K562 (cell line): ENCODE measurements around the gene HMGCL. TPM values are rescaled to one million over a fixed set of nuclear protein-coding genes. Genes with fewer than 3 reads are reported as not detected.

ENCODE experiments used
- CREM ChIP-seq: IDR thresholded peaks from 2 replicates; pipeline ENCODE4 v1.6.1; 2014; ENCODE audit warnings: antibody characterized with exemption, low read depth
- EP300 ChIP-seq: IDR thresholded peaks from 2 replicates; pipeline ENCODE4 v1.6.1; 2012; ENCODE audit warnings: low read length, improper control_type of control experiment
- ETV5 ChIP-seq: sonication (generic); formaldehyde crosslinking; IDR thresholded peaks from 2 replicates; pipeline ENCODE4 v1.4.0; 2020; ENCODE audit warnings: low read depth, mild to moderate bottlenecking, missing genetic modification reagents
- GATAD2B ChIP-seq: fragments of 450-650 bp; IDR thresholded peaks from 2 replicates; pipeline ENCODE4 v1.6.1; 2017; ENCODE audit warnings: mild to moderate bottlenecking, borderline replicate concordance
- HMGXB4 ChIP-seq: sonication (generic); formaldehyde crosslinking; IDR thresholded peaks from 2 replicates; pipeline ENCODE4 v1.8.1; 2023; ENCODE audit warnings: mild to moderate bottlenecking, missing genetic modification reagents
- IRF1 ChIP-seq: sonication (generic); formaldehyde crosslinking; IDR thresholded peaks from 2 replicates; pipeline ENCODE4 v1.8.0; 2022; ENCODE audit warnings: missing genetic modification reagents, mild to moderate bottlenecking, borderline replicate concordance
- MCM7 ChIP-seq, 2 experiments: fragments of 450-650 bp; IDR thresholded peaks; 2 replicates each; pipeline ENCODE4 v1.6.1; 2016 to 2018
- MTA1 ChIP-seq: fragments of 450-650 bp; IDR thresholded peaks from 2 replicates; pipeline ENCODE4 v1.6.1; 2017; ENCODE audit warnings: borderline replicate concordance
- MYNN ChIP-seq, 2 experiments: sonication (generic); formaldehyde crosslinking in 1 of 2; IDR thresholded peaks; 2 replicates each; pipeline versions ENCODE4 v1.5.0 to v1.6.1; 2016 to 2020; ENCODE audit warnings: antibody characterized with exemption in 1 of 2, missing genetic modification reagents in 1 of 2
- NR2F6 ChIP-seq: fragments of 450-650 bp; formaldehyde crosslinking; IDR thresholded peaks from 2 replicates; pipeline ENCODE4 v1.4.0; 2020; ENCODE audit warnings: mild to moderate bottlenecking
- POLR2G ChIP-seq: fragments of 200-400 bp; formaldehyde crosslinking; IDR thresholded peaks from 2 replicates; pipeline ENCODE4 v1.6.1; 2017; ENCODE audit warnings: low read depth, mild to moderate bottlenecking, antibody characterized with exemption, low read length, moderate library complexity
- PRPF4 ChIP-seq: fragments of 200-400 bp; formaldehyde crosslinking; IDR thresholded peaks from one replicate; pipeline ENCODE4 v1.6.1; 2017; ENCODE audit warnings: low read length, low read depth, mild to moderate bottlenecking; ENCODE audit not compliant: insufficient read depth, poor library complexity, severe bottlenecking
- SPI1 ChIP-seq: IDR thresholded peaks from 2 replicates; pipeline ENCODE4 v1.6.1; 2011; ENCODE audit warnings: low read depth, low read length, control low read depth, borderline replicate concordance
- SUPT5H ChIP-seq: fragments of 450-650 bp; IDR thresholded peaks from 2 replicates; pipeline ENCODE4 v1.6.1; 2016
- TBP ChIP-seq: optimal IDR thresholded peaks from 2 replicates; pipeline ENCODE3; 2011; ENCODE audit warnings: low read depth, low read length, improper control_type of control experiment
- ZFP1 ChIP-seq: fragments of 450-650 bp; formaldehyde crosslinking; IDR thresholded peaks from 2 replicates; pipeline ENCODE4 v1.4.0; 2020; ENCODE audit warnings: mild to moderate bottlenecking, mixed read lengths
- ZFX ChIP-seq: sonication (generic); formaldehyde crosslinking; IDR thresholded peaks from 2 replicates; pipeline ENCODE4 v1.8.0; 2022; ENCODE audit warnings: mild to moderate bottlenecking, missing genetic modification reagents, moderate library complexity
- ZNF408 ChIP-seq: fragments of 250-450 bp; sonication (Bioruptor Pico); IDR thresholded peaks from 2 replicates; pipeline ENCODE4 v1.4.0; 2020; ENCODE audit warnings: low read depth, mild to moderate bottlenecking, moderate library complexity
- ZNF584 ChIP-seq: fragments of 200-800 bp; sonication (Bioruptor generic); IDR thresholded peaks from 2 replicates; pipeline ENCODE4 v1.6.1; 2016; ENCODE audit warnings: low read depth, mild to moderate bottlenecking, missing genetic modification characterization, missing compliant biosample characterization
- polyA plus RNA-seq, 8 experiments: library from polyadenylated mRNA; depleted of rRNA in 4 of 8; stranded (reverse) in 5 of 8; unstranded in 3 of 8; fragments of >200 nt; fragmentation: Nextera tagmentation in 2 of 8; fragmentation: Illumina TruSeq in 1 of 8; extraction: Ambion mirVana in 2 of 8; extraction: Trizol in 1 of 8; gene quantifications; 2 replicates each; pipeline versions ENCODE4 v1.2.1 to v1.2.3, GENCODE V29; 2011 to 2014; ENCODE audit warnings: inconsistent platforms in 1 of 8, missing spikeins in 1 of 8
- total RNA-seq, 7 experiments: library from RNA; depleted of rRNA in 6 of 7; stranded (reverse); fragments of >200 nt in 6 of 7; fragmentation: Illumina TruSeq in 2 of 7; extraction: Trizol in 2 of 7; gene quantifications; 2 replicates each; pipeline versions ENCODE4 v1.2.1 to v1.2.3, GENCODE V29; 2011 to 2021; ENCODE audit warnings: low replicate concordance in 1 of 7
- TF ChIP-seq, protein P1 (sequence below), 2 experiments: fragments of 450-650 bp; conservative IDR thresholded peaks; 2 replicates each; pipeline ENCODE4 v1.6.1; 2017; ENCODE audit warnings: mild to moderate bottlenecking in 2 of 2, moderate library complexity in 2 of 2
- TF ChIP-seq, protein P2 (sequence below): fragments of 250-450 bp; sonication (Bioruptor Pico); IDR thresholded peaks from 2 replicates; pipeline ENCODE4 v1.9.0; 2021; ENCODE audit warnings: mild to moderate bottlenecking, inconsistent platforms

The HMGCL gene
- total and polyA plus RNA-seq, 9 of the 15 experiments (the other 6 are each of a cell fraction or from before 2014, with no cell fraction given), result 18.0 to 82.2 (median 24.2) TPM

DNA sequence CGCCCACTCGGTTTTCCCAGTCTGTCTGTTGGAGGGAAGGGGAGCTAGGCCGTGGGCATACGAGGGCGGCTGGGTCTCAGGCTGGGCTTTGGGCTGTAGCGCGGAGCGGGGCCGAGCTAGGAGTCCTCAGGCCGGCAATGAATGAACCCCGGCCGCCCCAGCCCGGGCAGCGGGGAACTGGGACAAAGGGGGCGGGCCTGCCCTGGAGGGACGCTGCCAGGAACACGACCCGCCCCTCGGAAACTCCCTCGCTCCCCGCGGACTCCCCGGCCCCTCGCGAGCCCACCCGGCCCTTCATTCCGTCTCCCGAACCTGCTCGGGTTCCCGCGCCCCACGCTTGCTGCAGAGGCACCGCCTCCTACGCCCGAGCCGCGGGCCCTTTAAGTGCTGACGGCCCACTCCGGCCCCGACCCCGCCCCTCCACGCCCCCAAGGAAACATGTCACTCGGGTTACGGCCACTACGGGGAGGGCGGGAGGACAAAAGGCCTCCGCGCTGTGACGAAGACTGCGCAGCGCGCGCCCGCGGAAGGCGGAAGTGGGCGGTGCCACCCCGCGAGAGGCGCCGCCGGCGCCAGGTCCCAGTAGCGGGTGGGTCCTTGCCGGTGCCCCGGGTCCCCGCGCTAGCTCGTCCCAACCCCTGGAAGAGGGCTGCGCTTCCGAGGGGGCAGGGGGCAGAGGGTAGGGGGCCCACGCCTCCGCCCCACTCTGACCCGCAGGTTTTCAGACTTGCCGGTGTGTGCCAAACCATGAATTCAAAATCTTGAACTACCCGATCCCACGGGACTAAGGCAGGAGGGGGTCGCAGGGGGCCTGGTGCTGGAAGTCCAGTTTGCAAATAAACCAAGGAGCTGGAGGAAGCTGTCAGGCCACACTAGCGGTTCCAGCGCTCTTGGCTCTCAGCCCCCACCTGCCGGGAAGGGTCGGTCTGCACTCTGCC lies 24.6 kb downstream of the HMGCL start, which contains the start of gene GALE (continued):
- TF ChIP-seq, protein P1, sequence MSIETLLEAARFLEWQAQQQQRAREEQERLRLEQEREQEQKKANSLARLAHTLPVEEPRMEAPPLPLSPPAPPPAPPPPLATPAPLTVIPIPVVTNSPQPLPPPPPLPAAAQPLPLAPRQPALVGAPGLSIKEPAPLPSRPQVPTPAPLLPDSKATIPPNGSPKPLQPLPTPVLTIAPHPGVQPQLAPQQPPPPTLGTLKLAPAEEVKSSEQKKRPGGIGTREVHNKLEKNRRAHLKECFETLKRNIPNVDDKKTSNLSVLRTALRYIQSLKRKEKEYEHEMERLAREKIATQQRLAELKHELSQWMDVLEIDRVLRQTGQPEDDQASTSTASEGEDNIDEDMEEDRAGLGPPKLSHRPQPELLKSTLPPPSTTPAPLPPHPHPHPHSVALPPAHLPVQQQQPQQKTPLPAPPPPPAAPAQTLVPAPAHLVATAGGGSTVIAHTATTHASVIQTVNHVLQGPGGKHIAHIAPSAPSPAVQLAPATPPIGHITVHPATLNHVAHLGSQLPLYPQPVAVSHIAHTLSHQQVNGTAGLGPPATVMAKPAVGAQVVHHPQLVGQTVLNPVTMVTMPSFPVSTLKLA (conservative IDR thresholded peaks at IDR 0.05), result peak; percentile 91 to 93
- TF ChIP-seq ZNF584 (0 out of 2 replicates have a peak, but pooled peaks have one; percentile 45), ZNF408 (CRISPR knock-in tag) (no peak), CREM (peak; percentile 98), IRF1 (CRISPR knock-in tag) (0 out of 2 replicates have a peak, but pooled peaks have one; percentile 44), POLR2G (peak; percentile 91), HMGXB4 (CRISPR knock-in tag) (0 out of 2 replicates have a peak, but pooled peaks have one; percentile 71), ZFX (peak; percentile 56), PRPF4 (peak; percentile 77), SUPT5H (peak; percentile 82), MTA1 (peak; percentile 50; the same call in 1 of the 2 replicates), GATAD2B (peak; percentile 89; the same call in 1 of the 2 replicates), ETV5 (CRISPR knock-in tag) (peak; percentile 90), TBP (peak; percentile 70), ZFP1 (CRISPR knock-in tag) (no peak), MCM7 (IDR thresholded peaks at IDR 0.05) (no peak), MYNN (IDR thresholded peaks at IDR 0.05) (peak; percentile 49; the same call in 1 of the 2 replicates), MYNN (CRISPR knock-in tag; IDR thresholded peaks at IDR 0.05) (no peak), NR2F6 (no peak), SPI1 (peak; percentile 92), EP300 (peak; percentile 63; the same call in 1 of the 2 replicates)
- TF ChIP-seq, protein P2, sequence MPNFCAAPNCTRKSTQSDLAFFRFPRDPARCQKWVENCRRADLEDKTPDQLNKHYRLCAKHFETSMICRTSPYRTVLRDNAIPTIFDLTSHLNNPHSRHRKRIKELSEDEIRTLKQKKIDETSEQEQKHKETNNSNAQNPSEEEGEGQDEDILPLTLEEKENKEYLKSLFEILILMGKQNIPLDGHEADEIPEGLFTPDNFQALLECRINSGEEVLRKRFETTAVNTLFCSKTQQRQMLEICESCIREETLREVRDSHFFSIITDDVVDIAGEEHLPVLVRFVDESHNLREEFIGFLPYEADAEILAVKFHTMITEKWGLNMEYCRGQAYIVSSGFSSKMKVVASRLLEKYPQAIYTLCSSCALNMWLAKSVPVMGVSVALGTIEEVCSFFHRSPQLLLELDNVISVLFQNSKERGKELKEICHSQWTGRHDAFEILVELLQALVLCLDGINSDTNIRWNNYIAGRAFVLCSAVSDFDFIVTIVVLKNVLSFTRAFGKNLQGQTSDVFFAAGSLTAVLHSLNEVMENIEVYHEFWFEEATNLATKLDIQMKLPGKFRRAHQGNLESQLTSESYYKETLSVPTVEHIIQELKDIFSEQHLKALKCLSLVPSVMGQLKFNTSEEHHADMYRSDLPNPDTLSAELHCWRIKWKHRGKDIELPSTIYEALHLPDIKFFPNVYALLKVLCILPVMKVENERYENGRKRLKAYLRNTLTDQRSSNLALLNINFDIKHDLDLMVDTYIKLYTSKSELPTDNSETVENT (CRISPR knock-in tag), result 0 out of 2 replicates have a peak, but pooled peaks have one; percentile 35
